Stimulated activated CD4-positive, alpha-beta T cell treated with anti-CD3 and anti-CD28 coated beads, Interleukin-1b, Interleukin-23, amount 100 ng/mL, for 1 hour (primary cell): Measurements from ENCODE around the gene UBR3.
"Not testable (repeated sequence)": the region's sequence is repeated elsewhere in the genome, so short reads cannot be mapped to it uniquely, and the experiment has no call there.

Source experiments
- DNase-seq, 2 donors: peaks; one replicate each; pipeline ENCODE4 v3.0.0-alpha.2; 2020; ENCODE audit warnings: low read depth in 2 of 2

The UBR3 gene

DNA sequence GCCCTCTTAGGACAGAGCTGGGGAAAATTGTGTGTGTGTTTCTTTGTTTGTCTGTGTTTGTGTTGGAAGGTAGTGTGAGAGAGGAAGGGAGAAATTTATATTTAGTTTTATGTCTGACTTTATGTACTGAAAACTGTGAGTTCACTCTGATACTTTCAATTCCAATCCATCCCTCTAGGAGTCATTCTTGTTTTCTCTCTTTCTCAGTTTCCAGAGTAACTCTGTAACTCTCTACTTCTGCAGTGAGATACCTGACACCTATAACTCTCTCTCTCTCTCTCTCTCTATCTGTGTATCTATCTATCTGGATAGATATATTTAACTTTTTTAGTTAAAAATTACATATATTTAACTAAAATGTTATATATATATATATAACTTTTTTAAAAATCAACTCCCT is 128.7 kb downstream of the UBR3 start:
- DNase-seq: no peak

DNA sequence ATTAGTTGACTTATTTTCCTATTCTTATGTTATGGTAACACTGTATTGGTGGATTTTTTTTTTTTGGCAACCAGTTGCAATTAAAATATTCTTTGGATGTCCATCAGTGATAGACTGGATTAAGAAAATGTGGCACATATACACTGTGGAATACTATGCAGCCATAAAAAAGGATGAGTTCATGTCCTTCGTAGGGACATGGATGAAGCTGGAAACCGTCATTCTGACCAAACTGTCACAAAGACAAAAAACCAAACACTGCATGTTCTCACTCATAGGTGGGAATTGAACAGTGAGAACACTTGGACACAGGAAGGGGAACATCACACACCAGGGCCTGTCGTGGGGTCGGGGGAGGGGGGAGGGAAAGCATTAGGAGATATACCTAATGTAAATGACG is 130.0 kb downstream of the UBR3 start:
- not testable (repeated sequence) for DNase-seq

DNA sequence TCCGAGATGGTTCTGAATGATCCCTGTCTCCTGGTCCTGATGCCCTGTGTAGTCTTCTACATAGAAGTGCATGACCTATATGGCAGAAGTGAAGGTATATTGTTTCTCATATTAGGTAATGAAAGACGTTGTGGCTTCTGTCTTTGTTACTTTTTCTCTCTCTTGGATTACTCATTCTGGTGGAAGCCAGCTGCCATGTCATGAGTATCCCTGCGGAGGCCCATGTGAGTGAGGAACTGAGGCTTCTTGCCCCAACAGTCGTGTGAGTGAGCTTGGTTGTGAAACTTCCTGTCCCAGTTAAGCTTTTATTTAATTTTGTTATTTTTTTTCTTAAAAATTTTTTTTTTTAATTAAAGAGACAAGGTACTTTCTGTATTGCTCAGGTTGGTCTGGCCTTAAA is 134.7 kb downstream of the UBR3 start:
- no peak for DNase-seq

DNA sequence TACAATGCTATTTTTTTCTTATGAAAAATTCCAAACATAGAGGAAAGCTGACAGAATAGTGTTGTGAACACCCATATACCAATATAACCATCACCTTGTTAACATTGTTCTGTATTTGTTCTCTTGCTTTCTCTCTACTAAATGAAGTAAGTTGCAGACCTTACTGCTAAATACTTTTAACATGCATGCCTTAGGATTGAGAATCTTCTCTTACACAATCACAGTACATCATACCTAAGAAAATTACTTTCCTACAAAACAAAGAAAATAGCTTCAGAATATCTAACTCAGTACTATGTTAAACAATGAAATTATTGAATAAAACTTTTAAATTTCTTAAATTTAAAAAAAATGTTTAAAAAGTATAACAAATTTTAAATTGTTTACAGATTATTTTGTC is 136.5 kb downstream of the UBR3 start:
- DNase-seq: no peak

DNA sequence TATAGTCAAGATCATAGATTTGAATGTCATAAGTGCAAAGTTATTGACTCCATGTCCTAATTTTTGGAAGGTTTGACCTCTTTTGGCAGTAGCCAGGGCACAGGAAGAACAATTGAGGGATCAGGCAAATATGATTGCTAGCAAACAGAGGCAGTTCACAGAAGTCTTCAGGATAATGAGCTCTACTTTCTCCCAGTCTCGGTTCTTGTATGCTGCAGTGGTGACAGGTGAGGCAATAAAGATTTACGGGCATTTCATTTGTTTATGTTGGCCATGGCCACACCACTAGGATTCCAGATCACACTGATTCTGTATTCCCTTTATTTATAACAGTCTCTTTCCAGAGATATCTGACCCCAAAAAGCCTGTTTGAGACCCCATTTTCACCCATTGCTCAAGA is 137.5 kb downstream of the UBR3 start:
- no peak for DNase-seq

DNA sequence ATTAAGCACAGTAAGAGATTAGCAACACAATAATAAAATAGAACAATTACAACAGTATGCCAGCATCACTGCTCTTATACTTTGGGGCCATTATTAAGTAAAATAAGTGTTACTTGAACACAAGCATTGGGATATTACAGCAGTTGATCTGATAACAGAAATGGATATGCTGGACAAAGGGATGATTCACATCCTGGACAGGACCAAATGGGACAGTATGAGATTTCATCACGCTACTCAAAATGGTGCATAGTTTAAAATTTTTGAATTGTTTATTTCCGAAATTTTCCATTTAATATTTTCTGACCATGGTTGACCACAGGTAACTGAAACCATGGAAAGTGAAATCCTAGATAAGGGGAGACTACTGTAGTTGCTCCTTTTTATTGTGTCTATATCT is 138.2 kb downstream of the UBR3 start:
- no peak for DNase-seq

DNA sequence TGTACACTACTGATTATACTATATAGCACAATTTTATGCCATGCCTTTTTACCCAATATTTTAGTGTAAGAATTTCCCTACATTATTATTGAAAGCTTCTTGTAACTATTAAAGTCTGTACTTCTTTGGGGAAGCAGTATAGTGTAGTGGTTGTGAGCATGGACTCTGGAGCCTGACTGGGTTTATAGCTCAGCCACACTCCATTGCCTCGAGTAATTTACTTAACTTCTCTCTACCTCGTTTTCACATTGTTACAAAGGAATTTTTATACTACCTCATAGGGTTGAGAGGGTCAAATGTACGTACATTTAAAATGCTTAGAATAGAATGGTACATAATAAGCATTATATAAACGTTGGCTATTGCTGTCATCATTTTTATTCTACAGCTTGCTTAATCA is 139.2 kb downstream of the UBR3 start:
- no peak for DNase-seq

DNA sequence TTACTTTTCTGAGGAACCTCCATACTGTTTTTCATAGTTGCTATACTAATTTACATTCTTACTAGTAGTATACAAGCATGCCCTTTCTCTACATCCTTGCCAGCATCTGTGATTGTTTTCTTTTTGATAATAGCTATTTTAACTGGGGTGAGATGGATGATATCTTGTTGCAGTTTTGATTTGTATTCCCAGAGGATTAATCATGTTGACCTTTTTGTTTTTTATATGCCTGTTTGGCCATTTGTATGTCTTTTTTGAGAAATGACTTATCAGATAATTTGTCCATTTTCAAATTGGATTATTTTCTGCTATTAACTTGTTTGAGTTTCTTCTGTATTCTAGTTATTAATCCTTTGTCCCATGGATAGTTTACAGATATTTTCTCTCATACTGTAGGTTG is 141.5 kb downstream of the UBR3 start:
- no peak for DNase-seq

DNA sequence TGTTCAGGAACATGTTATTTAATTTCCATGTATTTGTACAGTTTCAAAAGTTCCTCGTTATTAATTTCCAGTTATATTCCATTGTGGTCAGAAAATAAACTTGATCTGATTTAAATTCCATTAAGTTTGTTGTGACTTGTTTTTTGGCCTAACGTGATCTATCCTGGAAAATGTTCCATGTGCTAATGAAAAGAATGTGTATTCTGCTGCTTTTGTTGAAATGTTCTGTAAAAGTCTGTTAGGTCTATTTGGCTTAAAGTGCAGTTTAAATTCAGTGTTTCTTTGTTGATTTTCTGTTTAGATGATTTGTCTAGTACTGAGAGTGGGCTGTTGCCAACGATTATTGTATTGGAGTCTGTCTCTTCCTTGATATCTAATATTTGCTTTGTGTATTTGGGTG is 148.0 kb downstream of the UBR3 start:
- no peak for DNase-seq

DNA sequence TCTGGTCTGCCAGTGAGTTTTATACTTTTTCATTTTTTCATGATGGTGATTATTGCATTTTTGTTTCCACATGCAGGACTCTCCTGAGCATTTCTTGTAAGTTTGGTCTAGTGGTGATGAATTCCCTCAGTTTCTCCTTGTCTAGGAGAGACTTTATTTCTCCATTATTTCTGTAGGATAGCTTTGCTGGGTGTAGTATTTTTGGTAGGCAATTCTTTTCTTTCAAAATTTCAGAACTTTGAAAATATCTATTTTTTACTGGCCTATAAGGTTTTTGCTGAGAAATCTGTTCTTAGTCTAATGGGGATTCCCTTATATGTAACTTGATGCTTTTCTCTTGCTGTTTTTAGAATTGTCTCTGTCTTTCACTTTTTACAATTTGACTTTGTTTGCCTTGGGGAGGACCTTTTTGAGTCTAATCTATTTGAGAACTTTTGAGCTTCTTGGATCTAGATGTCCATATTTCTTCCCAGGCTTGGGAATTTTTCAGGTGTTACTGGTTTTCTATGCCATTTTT is 149.1 kb downstream of the UBR3 start:
- DNase-seq: no peak

DNA sequence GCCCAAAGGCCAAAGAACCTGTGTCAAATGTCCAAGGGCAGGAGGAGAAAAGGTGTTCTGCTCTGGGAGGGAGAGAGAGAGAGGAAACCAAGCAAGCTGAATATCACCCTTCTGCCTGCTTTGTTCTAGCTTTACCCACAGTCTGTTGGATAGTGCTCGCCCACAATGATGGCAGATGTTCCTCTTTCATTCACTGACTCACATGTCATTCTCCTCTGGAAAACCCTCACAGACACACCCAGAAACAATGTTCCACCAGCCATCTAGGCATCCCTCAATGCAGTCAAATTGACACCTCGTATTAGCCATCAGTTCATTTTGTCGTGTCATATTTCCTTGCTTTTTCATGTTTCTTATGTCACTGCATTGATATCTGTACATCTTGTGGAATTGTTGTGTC is 150.3 kb downstream of the UBR3 start:
- no peak for DNase-seq

DNA sequence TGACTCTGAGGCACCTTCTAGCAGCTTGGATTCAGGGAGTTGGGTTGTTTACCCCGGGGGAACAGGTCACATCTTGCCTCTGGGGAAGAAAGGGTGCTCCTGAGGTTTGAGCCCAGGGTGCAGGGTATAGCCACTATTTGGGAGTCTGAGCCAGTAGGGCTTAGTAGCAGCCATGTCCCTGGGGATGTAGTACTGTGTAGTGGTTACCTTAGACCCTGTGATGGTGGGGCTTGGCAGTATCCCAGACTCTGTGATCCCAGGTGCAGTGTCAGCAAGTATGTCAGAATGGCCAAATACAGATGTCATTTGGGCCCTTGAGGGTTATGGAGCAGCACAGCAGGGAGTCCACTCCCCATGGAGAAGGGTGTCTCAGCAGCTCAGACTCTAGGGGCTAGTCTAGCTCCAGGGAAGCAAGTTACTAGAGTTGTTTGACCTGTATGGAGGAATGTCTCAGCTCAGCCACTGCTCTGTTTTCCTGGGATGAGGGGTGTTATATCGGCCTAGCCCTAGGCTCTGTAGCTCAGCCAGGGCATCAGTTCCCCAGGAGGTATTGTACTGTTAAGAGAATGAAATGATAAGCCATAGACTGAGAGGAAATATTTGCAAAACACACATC is 151.3 kb downstream of the UBR3 start:
- no peak for DNase-seq

DNA sequence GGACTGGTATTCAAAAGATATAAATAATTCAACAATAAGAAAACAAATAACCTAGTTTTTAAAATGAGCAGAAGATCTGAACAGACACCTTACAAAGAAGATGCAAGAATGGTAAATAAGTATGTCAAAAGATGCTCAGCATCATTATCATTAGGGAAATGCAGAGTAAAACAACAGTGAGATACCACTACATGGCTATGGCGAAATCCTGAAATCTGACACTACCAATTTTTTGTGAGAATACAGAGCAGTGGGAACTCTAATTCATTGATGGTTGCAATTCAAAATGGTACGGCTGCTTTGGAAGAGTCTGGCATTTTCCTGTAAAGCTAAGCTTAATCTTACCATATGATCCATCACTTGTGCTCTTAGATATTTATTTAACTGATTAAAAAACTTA is 151.8 kb downstream of the UBR3 start:
- no peak for DNase-seq

DNA sequence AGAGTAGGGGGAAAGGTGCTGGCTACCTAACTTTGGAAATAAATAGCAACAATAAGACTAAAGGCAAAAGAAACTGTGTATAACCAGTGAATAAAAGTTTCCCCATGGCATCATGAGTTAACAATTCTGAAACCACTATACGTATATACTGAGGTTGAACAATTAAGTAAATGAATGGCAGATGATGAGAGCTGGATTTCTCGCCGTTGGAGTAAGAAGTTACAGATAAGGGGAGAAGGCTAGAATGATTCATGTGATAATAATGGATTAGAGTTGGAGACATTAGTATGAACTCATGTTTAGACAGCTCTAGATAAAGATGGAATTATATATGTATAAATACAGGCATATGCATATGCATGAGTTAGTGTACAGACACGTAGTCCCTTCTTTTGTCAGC is 152.7 kb downstream of the UBR3 start:
- DNase-seq: no peak

DNA sequence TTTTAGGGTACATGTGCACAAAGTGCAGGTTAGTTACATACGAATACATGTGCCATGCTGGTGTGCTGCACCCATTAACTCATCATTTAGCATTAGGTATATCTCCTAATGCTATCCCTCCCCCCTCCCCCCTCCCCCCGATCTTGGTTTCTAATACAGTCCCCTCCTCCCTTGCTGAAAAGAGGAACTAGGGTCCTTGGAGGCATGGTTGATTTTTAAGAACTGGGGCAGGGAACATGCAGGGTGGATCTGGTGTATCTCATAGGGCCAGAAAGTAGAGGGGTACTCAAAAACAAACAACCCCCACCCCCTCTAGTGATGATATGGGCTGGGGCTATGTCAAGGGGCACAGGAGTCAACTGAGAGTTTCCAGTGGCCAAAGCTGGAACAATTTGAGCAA is 153.4 kb downstream of the UBR3 start:
- DNase-seq: no peak

DNA sequence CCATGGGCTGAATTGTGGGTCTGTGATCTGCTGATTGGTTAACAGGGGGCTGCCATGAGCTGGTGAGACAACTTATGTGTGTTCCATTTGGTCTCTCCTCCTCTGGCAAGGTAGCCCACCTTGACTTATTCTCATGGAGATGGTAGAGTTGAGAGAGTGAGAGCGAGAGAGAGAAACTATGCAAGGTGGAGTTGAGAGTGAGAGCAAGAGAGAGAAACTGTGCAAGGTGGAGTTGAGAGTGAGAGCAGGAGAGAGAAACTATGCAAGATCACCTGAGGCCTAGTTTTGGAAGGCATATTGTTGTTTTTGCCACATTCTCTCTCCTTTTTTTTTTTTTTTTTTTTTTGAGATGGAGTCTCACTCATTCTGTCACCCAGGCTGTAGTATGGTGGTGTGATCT is 155.7 kb downstream of the UBR3 start:
- no peak for DNase-seq

DNA sequence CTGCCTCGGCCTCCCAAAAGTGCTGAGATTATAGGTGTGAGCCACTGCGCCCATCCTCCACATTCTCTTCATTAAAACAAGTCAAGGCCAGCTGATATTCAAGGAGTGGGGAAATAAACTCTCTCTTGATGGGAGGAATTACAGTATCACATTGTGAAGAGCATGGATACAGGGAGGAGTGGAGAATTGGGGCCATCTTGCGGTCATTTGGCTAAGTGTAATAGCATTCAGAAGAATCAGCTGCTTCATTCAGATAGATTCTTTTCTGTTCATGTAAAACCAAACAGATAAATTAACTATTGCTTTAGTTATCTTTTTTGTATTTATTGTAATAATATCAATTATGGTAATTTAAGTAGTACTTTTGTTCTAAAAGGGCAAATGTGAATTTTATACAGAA is 156.3 kb downstream of the UBR3 start:
- no peak for DNase-seq

DNA sequence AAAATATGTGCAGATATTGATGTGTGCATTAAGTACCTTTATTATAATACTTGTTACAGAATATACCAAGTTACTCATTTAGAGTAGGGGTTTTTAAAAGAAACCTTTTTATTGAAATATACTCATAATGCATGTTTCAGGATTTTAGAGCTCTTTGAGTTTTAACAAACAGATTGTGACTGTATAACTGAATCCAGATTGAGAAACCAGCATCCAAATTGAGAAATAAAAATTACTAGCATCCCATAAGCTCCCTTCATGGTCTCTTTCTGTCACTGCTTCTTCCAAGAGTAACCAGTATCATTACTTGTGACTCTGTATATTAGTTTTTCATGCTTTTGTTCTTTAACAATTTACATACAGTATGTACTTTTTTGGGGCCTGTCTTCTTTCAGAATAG is 156.9 kb downstream of the UBR3 start:
- DNase-seq: no peak

DNA sequence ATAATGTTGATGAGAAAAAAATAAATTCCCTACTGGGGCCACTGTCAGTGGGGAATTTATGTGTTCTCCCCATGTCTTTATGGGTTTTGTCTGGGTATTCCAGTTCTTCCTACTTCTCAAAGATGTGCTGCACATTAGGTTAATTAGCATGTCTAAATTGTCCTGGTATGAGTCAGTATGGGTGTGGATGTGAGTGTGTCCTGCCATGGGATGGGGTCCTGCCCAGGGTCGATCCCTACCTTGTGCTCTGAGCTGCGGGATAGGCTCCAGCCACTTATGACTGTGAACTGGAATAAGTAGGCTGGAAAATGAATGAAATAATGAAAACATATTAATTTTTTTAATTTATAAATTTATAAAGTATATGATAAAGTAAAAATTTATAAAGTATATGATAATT is 167.5 kb downstream of the UBR3 start:
- DNase-seq: no peak

DNA sequence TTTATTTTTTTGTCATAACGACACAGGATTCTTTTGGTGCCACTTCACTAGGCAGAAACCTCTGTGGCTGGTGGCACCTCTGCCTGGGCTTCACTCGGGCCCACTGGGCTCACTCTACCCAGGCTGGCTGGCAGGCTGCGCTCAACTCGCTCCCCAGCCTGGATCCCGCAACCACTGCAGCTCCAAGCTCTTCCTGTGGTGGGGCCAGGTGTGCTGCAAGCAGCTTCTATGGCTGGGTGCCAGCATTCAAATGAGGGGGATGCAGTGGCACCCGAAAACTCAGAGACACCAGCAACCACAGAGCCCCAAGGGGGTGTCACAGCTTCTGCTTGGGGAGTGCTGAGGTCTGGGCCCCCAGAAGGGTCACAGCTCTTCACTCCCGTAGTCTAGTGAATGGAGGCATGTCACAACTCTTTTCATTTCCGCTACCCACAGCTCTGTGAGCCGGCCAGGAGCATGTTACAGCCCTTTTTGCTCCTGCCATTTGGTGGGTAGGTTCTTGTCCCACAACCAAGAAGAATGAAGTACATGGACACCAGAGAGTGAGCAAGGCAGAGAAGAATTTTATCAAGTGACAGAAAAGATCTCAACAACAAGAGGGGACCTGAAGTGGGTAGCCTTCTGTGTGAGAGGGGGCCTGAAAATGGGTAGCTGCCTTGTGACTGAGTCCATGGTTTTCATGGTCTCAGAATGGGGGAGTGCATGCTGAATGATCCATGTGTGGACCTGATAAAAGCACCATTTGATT is 170.1 kb downstream of the UBR3 start:
- no peak for DNase-seq

DNA sequence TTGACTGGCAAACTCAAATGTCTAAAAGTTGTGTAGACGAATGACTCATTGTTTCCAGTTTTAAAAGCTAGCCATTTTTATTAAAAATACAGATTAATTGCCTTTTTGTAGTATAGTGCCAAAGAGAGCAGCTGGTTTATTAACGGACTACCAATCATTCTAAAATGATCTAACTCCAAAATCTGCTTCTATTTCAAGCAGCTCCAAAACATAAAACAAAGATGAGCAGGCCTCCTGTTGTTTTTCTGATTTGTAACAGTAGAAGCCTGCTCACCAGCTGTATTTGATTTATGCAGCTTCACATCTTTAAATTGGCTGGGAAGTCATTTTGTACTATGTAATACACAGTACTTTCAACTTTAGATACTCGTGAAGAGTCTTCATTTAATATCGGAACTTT is 171.8 kb downstream of the UBR3 start:
- DNase-seq: no peak

DNA sequence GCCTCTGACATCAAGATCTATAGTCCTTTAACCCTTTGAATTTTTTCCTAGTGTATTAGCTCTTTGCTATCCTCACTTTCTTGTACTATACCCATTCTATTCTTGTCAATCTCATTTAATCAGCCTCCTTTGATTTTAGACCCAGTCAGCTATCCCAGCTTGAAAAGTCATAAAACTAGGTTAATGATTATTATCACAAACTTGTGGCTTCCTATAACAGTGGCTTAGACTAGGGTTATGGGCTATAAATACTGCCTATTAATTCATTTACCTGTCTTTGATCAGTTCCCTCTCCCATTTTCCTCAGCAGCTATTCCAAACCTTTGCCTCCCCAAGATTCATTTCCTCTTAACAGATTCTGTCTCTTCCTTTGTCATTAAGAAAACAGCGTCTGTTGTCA is 174.8 kb downstream of the UBR3 start:
- DNase-seq: no peak

DNA sequence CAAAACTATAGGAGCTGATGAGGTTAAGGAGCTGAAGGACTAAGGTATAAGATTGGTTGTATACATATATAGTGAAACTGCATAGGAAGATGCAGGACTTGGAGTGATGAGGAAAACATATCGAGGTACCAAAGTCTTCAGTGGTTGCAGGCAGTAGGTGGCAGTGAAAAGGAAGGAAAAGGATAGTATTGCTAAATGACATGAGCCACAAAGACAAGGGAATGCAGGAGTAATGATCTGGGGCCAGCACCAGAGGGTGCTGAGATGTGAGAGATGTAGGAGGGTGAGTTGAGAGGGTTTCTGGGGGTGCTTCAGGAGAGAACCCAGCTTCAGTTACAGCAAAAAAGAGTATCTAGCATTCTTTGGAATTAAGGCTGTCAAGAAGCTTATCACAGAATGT is 178.4 kb downstream of the UBR3 start:
- no peak for DNase-seq
